Neural cell (in vitro differentiated cells): ENCODE data around the gene CXorf49B. TPM values are rescaled to one million over a fixed set of nuclear protein-coding genes. Genes with fewer than 3 reads are reported as not detected.
"Not testable (repeated sequence)": the region's sequence is repeated elsewhere in the genome, so short reads cannot be mapped to it uniquely, and the experiment has no call there.

Experiments used
- H2AFZ ChIP-seq: fragments of 200-600, 300-800 bp; sonication (generic), shearing (Covaris generic); 2 replicates; pipeline ENCODE4 v1.6.0; 2014; ENCODE audit warnings: low read depth, mild to moderate bottlenecking, antibody characterized with exemption, low read length, moderate library complexity
- H3F3A ChIP-seq: fragments of 200-600 bp; shearing (Covaris generic); 2 replicates; pipeline ENCODE4 v1.6.1; 2016; ENCODE audit warnings: mild to moderate bottlenecking, moderate library complexity, mixed read lengths, antibody characterized with exemption, low read length; ENCODE audit not compliant: insufficient read depth, poor library complexity, severe bottlenecking
- H3K27ac ChIP-seq: fragments of 200-600, 300-800 bp; sonication (generic), shearing (Covaris generic); 2 replicates; pipeline ENCODE4 v1.5.1; 2014; ENCODE audit warnings: mild to moderate bottlenecking, low read length, moderate library complexity
- H3K27me3 ChIP-seq: fragments of 300-800, 200-600 bp; sonication (generic), shearing (Covaris generic); 2 replicates; pipeline ENCODE4 v1.6.0; 2014; ENCODE audit warnings: mild to moderate bottlenecking, low read depth, low read length, moderate library complexity; ENCODE audit not compliant: insufficient read depth
- H3K36me3 ChIP-seq: fragments of 300-800, 200-600 bp; sonication (generic), shearing (Covaris generic); 2 replicates; pipeline ENCODE4 v1.5.1; 2014; ENCODE audit warnings: mild to moderate bottlenecking, antibody characterized with exemption, low read length, moderate library complexity; ENCODE audit not compliant: insufficient read depth
- H3K4me2 ChIP-seq: fragments of 300-800, 200-600 bp; sonication (generic), shearing (Covaris generic); 2 replicates; pipeline ENCODE4 v1.6.0; 2014; ENCODE audit warnings: mild to moderate bottlenecking, low read length
- H3K4me3 ChIP-seq: fragments of 300-800, 200-600 bp; sonication (generic), shearing (Covaris generic); 2 replicates; pipeline ENCODE4 v1.5.1; 2014; ENCODE audit warnings: mild to moderate bottlenecking, low read length, moderate library complexity
- H3K79me2 ChIP-seq: fragments of 200-600 bp; shearing (Covaris generic); replicated peaks from 2 replicates; pipeline ENCODE4 v1.6.0; 2014; ENCODE audit warnings: mild to moderate bottlenecking, low read length, moderate library complexity; ENCODE audit not compliant: insufficient read depth
- H3K9ac ChIP-seq: fragments of 300-800, 200-600 bp; sonication (generic), shearing (Covaris generic); 2 replicates; pipeline ENCODE4 v1.6.1; 2016; ENCODE audit warnings: mild to moderate bottlenecking, low read length, mixed read lengths
- H3K9me2 ChIP-seq: fragments of 200-600 bp; shearing (Covaris generic); 2 replicates; pipeline ENCODE4 v1.6.1; 2016; ENCODE audit warnings: mild to moderate bottlenecking, low read length, mixed read lengths; ENCODE audit not compliant: insufficient read depth
- H3K9me3 ChIP-seq: fragments of 200-600, 300-800 bp; sonication (generic), shearing (Covaris generic); 2 replicates; pipeline ENCODE4 v1.6.1; 2016; ENCODE audit warnings: mild to moderate bottlenecking, mixed run types, low read length, moderate library complexity, mixed read lengths
- H4K20me1 ChIP-seq: fragments of 200-600 bp; shearing (Covaris generic); 2 replicates; pipeline ENCODE4 v1.6.1; 2016; ENCODE audit warnings: mild to moderate bottlenecking, mixed run types; ENCODE audit not compliant: insufficient read depth
- polyA minus RNA-seq: library from RNA; depleted of rRNA, polyadenylated mRNA; stranded (reverse); fragments of >200 nt; gene quantifications from 2 replicates; pipeline ENCODE4 v1.2.3, GENCODE V29; 2014
- polyA plus RNA-seq: library from polyadenylated mRNA; depleted of rRNA; stranded (reverse); fragments of >200 nt; gene quantifications from 2 replicates; pipeline ENCODE4 v1.2.3, GENCODE V29; 2014

The CXorf49B gene
- polyA plus RNA-seq (not detected in 2 replicates), polyA minus RNA-seq (not detected in 2 replicates)

DNA sequence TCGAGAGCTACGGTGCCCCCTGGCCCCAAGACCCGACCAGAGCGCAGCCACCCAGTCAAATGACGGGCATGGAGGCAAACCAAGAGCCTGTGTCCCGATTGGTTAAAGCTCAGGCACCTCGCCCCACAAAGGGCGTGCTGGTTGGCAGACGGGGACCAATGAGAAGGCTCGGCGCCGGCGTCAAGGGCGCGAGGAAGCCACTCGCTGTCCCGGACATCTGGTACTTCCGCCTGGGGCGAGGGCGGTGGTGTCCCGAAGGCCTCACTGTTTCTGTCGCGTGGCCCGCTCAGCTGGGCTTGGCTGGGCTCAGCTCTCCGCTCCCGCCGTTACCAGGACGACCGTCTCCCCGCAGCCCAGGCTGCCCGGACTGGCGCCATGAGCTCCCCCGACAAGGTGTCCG, at the start of gene CXorf49B:
TSS of gene CXorf49B (plus strand) at position 301 of the 400 bp plus-strand sequence. CDS start at position 376, 75 bp downstream.
- not testable (repeated sequence) for H3K4me2 ChIP-seq, H3K79me2 ChIP-seq, H4K20me1 ChIP-seq, H3K27ac ChIP-seq, H3K36me3 ChIP-seq, H3F3A ChIP-seq, H3K9me2 ChIP-seq, H3K9me3 ChIP-seq, H2AFZ ChIP-seq, H3K9ac ChIP-seq, H3K27me3 ChIP-seq, H3K4me3 ChIP-seq

DNA sequence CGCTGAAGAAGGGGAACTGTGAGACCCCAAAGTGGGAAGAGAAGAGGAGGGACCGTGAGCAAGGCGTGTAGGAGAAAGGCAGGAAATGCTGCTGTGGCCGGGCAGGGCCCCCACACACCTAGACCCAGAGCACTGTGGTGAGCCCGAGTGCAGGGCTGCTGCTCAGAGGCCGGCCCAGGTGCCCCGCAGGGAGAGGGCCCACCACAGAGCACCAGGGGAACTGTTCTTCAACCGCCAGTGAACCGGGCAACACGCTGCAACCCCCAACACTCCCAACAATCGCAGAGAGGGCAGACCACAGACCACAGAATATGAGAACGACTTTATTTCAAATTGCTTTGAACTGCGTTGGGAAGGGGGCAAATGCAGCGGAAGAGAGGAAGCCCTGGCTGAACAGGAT, 49.1 kb upstream of the CXorf49B start:
- not testable (repeated sequence) for H3K27me3 ChIP-seq, H3K4me3 ChIP-seq, H3K27ac ChIP-seq, H4K20me1 ChIP-seq, H3F3A ChIP-seq, H3K36me3 ChIP-seq, H2AFZ ChIP-seq, H3K4me2 ChIP-seq, H3K9me3 ChIP-seq, H3K9ac ChIP-seq, H3K79me2 ChIP-seq, H3K9me2 ChIP-seq

DNA sequence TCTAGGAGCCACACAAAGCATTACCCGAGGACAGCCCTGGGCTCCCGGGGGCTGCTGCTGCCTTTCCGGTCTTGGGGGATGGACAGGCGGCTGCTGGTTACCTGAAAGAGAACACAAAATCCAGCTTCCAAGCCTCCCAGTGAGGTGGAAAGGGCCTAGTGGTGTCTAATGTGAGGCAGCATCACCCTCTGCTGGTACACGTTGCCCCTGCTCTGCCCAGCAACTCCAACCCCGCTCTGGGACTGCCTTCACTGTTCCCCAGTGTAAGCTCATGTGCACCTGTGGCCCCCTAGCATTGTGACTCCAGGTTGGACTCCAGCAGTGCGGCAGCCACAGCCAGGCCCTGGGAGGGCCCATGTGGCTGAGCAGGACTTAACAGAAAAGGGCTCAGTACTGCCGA, 47.6 kb upstream of the CXorf49B start:
- H3K79me2 ChIP-seq, H3K36me3 ChIP-seq, H3K27me3 ChIP-seq, H2AFZ ChIP-seq, H3K9me3 ChIP-seq, H3K27ac ChIP-seq, H3K9me2 ChIP-seq, H3K4me2 ChIP-seq, H3F3A ChIP-seq, H3K9ac ChIP-seq, H4K20me1 ChIP-seq, H3K4me3 ChIP-seq: not testable (repeated sequence)

DNA sequence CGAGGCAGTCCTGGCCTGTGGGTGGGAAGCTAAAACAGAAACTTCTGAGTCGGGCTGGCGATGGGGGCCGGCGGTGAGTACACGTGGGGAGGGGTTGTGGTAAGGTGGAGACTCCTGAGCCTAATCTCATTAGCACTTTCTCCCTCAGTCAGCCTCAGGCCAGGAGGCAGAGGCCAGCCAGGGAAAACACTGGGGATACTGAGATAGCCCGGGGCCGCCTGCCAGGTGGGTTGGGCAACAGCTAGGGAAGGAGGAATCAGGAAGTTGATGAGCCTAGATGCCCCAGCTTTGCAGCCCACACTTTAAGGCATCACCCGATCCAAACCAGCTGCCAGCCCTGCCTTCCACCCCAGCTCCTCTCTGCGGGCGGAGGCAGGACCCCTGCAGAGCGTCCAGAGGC, 46.8 kb upstream of the CXorf49B start:
- not testable (repeated sequence) for H3K27ac ChIP-seq, H3K4me3 ChIP-seq, H3F3A ChIP-seq, H3K9me3 ChIP-seq, H2AFZ ChIP-seq, H3K9ac ChIP-seq, H3K79me2 ChIP-seq, H3K4me2 ChIP-seq, H3K9me2 ChIP-seq, H3K36me3 ChIP-seq, H4K20me1 ChIP-seq, H3K27me3 ChIP-seq

DNA sequence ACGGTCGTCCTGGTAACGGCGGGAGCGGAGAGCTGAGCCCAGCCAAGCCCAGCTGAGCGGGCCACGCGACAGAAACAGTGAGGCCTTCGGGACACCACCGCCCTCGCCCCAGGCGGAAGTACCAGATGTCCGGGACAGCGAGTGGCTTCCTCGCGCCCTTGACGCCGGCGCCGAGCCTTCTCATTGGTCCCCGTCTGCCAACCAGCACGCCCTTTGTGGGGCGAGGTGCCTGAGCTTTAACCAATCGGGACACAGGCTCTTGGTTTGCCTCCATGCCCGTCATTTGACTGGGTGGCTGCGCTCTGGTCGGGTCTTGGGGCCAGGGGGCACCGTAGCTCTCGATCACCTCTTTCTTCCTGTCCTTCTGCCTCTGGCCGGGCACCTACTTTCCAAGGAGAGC, 45.0 kb upstream of the CXorf49B start, which contains the start of gene CXorf49:
TSS of gene CXorf49 (minus strand) at position 101 of the 400 bp plus-strand sequence. CDS start 134 bp downstream, outside the sequence.
- H4K20me1 ChIP-seq = not testable (repeated sequence)

DNA sequence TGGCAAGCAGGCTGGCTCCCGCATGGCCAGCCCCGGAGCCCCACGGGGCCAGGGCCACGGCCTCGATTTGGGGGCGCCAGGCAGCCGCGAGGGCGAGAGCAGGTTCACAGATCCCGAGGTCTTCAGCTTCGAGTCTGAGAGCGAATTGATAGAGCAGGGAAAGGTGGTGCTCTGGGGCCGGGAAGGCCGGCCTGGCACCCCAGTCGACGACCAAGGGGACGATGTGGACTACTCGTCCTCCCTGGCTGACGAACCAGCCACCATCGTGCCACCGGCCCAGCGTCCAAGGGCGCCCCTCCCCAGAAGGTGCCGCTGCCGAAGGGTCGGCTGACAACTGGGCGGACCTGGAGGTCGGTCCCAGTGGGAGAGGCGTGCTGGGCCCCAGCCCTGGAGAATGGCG, 44.0 kb upstream of the CXorf49B start:
- not testable (repeated sequence) for H3K27ac ChIP-seq, H3K9me2 ChIP-seq, H3K4me3 ChIP-seq

More for the DNA sequence above, 45.0 kb upstream of the CXorf49B start, which contains the start of gene CXorf49:
- not testable (repeated sequence) for H3K9me3 ChIP-seq, H3K27ac ChIP-seq, H3K36me3 ChIP-seq, H3K4me3 ChIP-seq, H3K4me2 ChIP-seq, H3K79me2 ChIP-seq, H3K9ac ChIP-seq, H3F3A ChIP-seq, H3K9me2 ChIP-seq, H2AFZ ChIP-seq, H3K27me3 ChIP-seq

DNA sequence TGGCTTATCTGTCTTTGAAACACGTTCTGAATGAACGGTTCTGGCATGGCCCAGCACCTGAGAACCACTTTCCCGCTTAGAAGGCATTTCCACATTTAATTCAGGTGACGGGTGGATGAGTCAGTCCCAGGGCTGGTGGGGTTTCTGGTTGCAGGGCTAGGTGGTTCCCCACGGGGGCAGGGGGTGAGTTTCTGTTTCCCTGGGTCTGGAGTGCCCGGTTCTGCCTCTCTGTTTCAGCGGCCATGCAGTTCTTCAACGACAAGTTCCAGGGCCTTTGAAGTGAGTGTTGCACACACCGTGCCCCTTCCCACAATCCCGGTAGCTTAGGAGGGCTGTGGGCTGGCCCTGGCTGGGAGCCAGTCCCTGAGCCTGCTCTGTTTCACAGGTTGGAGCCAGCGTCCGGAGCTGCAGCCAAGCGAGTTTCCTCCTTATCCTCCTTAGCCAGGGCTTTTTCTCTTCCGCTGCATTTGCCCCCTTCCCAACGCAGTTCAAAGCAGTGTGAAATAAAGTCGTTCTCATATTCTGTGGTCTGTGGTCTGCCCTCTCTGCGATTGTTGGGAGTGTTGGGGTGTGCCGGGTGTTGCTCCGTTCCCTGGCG, 42.8 kb upstream of the CXorf49B start:
- not testable (repeated sequence) for H3K9me2 ChIP-seq, H3F3A ChIP-seq, H3K36me3 ChIP-seq, H3K4me2 ChIP-seq, H3K4me3 ChIP-seq, H3K9me3 ChIP-seq, H2AFZ ChIP-seq, H4K20me1 ChIP-seq, H3K27me3 ChIP-seq, H3K27ac ChIP-seq, H3K9ac ChIP-seq, H3K79me2 ChIP-seq

More for the DNA sequence above, 44.0 kb upstream of the CXorf49B start:
- not testable (repeated sequence) for H3K36me3 ChIP-seq, H2AFZ ChIP-seq, H3F3A ChIP-seq, H3K9ac ChIP-seq, H3K4me2 ChIP-seq, H3K27me3 ChIP-seq, H3K9me3 ChIP-seq, H3K79me2 ChIP-seq, H4K20me1 ChIP-seq

DNA sequence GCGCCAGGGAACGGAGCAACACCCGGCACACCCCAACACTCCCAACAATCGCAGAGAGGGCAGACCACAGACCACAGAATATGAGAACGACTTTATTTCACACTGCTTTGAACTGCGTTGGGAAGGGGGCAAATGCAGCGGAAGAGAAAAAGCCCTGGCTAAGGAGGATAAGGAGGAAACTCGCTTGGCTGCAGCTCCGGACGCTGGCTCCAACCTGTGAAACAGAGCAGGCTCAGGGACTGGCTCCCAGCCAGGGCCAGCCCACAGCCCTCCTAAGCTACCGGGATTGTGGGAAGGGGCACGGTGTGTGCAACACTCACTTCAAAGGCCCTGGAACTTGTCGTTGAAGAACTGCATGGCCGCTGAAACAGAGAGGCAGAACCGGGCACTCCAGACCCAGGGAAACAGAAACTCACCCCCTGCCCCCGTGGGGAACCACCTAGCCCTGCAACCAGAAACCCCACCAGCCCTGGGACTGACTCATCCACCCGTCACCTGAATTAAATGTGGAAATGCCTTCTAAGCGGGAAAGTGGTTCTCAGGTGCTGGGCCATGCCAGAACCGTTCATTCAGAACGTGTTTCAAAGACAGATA, 2.4 kb upstream of the CXorf49B start:
- H4K20me1 ChIP-seq, H3K4me2 ChIP-seq, H3F3A ChIP-seq, H3K27ac ChIP-seq, H3K4me3 ChIP-seq, H3K79me2 ChIP-seq, H3K9me3 ChIP-seq, H3K9ac ChIP-seq, H3K27me3 ChIP-seq, H3K9me2 ChIP-seq, H2AFZ ChIP-seq, H3K36me3 ChIP-seq: not testable (repeated sequence)
